HFFc6 (cell line): ENCODE measurements around the gene HBEGF. TPM values are rescaled to one million over a fixed set of nuclear protein-coding genes. Genes with fewer than 3 reads are reported as not detected.

Source experiments
- DNase-seq: peaks from one replicate; pipeline ENCODE4 v3.0.0-alpha.2; 2018
- H3K27ac Mint-ChIP-seq: 2 replicates; pipeline ENCODE4 v1.8.0; 2020; ENCODE audit warnings: mild to moderate bottlenecking, mixed read lengths
- H3K27me3 Mint-ChIP-seq: 2 replicates; pipeline ENCODE4 v1.8.0; 2021; ENCODE audit warnings: mild to moderate bottlenecking, moderate library complexity, mixed read lengths; ENCODE audit not compliant: insufficient read depth
- H3K36me3 Mint-ChIP-seq: 2 replicates; pipeline ENCODE4 v1.8.0; 2021; ENCODE audit warnings: low read depth, mixed read lengths
- H3K4me1 Mint-ChIP-seq: 2 replicates; pipeline ENCODE4 v1.8.0; 2020; ENCODE audit warnings: low read depth, mixed read lengths
- H3K4me3 Mint-ChIP-seq: 2 replicates; pipeline ENCODE4 v1.8.0; 2020; ENCODE audit warnings: mild to moderate bottlenecking, moderate library complexity, mixed read lengths
- H3K9me3 Mint-ChIP-seq: 2 replicates; pipeline ENCODE4 v1.8.0; 2020; ENCODE audit warnings: mild to moderate bottlenecking, mixed read lengths
- total RNA-seq, 6 experiments: library from RNA; stranded (reverse); fragmentation: NEBNext Ultra II Directional; extraction: Animal tissue kit (Norgen Biotek cat#: 25700); gene quantifications; 2 replicates in 1 of 6; 3 replicates in 5 of 6; pipeline ENCODE4 v1.2.3, GENCODE V29; 2021
- TF ChIP-seq, protein P1 (sequence below): fragments of 200-600 bp; sonication (generic); IDR thresholded peaks from 2 replicates; pipeline ENCODE4 v1.5.0; 2021; ENCODE audit warnings: antibody characterized with exemption, mild to moderate bottlenecking

HBEGF gene
- total RNA-seq, 6 experiments from 2014 or later: 5.6 to 10.2 (median 6.9) TPM

DNA sequence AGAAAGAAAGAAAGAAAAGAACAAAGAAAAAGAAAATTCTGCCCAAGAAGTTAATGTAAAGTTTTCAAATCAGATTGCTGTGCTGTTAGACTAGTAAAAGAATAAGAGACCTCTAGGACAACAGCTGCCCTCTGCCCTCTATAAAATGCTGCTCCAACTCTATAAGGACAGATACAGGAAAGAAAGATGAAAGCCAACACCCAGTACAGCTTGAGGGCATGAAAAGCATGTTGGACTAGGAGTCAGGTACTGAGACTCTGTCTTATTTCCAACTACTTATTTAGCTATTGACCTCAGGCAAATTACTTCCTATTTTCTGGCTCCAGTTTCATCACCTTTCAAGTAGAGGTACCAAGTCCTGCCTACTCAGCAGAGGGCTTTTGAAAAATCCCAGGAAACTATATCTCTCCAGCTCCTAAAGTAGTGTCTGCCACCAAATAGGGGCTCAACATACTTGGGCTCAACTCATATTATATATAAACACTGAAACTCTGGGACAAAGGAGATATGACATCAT, 5.7 kb downstream of the HBEGF start:
- no peak overlapping the region; the same call in 1 of the 2 replicates for H3K4me3 Mint-ChIP-seq
- TF ChIP-seq, protein P1, sequence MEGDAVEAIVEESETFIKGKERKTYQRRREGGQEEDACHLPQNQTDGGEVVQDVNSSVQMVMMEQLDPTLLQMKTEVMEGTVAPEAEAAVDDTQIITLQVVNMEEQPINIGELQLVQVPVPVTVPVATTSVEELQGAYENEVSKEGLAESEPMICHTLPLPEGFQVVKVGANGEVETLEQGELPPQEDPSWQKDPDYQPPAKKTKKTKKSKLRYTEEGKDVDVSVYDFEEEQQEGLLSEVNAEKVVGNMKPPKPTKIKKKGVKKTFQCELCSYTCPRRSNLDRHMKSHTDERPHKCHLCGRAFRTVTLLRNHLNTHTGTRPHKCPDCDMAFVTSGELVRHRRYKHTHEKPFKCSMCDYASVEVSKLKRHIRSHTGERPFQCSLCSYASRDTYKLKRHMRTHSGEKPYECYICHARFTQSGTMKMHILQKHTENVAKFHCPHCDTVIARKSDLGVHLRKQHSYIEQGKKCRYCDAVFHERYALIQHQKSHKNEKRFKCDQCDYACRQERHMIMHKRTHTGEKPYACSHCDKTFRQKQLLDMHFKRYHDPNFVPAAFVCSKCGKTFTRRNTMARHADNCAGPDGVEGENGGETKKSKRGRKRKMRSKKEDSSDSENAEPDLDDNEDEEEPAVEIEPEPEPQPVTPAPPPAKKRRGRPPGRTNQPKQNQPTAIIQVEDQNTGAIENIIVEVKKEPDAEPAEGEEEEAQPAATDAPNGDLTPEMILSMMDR: no peak
- no peak for DNase-seq
- no peak overlapping the region; the same call in 1 of the 2 replicates for H3K27ac Mint-ChIP-seq
- no peaks in the 10 kb centered on the region for H3K9me3 Mint-ChIP-seq
- H3K36me3 Mint-ChIP-seq: peaks cover 18% of the 10 kb centered on the region
- H3K4me1 Mint-ChIP-seq: peaks cover 68% of the 10 kb centered on the region
- peaks cover 2% of the 10 kb centered on the region; the same call in 1 of the 2 replicates for H3K27me3 Mint-ChIP-seq

DNA sequence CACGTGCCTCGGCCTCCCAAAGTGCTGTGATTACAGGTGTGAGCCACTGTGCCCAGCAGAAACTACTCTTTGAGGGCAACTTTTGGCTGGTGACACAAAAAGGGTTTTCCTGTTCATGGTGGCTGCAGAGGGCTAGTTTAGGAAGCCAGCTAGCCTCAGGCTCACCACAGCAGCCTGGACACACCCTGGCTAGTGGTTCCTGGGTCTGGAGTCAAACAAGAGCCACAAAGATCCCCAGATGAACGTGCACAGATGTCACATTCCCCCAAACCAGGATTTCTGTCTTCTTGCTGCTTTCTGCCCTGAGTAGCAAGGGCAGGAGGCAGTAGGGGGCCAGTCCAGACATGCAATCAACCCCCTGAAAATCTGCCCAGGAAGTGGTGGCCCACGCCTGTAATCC, 6.8 kb downstream of the HBEGF start:
- H3K4me1 Mint-ChIP-seq: peaks cover 58% of the 10 kb centered on the region
- TF ChIP-seq, protein P1: no peak
- H3K27ac Mint-ChIP-seq: no peak overlapping the region; the same call in 1 of the 2 replicates
- no peak overlapping the region for H3K4me3 Mint-ChIP-seq
- peaks cover 18% of the 10 kb centered on the region for H3K36me3 Mint-ChIP-seq
- H3K9me3 Mint-ChIP-seq: no peaks in the 10 kb centered on the region
- H3K27me3 Mint-ChIP-seq: peaks cover 2% of the 10 kb centered on the region; the same call in 1 of the 2 replicates
- DNase-seq: no peak

DNA sequence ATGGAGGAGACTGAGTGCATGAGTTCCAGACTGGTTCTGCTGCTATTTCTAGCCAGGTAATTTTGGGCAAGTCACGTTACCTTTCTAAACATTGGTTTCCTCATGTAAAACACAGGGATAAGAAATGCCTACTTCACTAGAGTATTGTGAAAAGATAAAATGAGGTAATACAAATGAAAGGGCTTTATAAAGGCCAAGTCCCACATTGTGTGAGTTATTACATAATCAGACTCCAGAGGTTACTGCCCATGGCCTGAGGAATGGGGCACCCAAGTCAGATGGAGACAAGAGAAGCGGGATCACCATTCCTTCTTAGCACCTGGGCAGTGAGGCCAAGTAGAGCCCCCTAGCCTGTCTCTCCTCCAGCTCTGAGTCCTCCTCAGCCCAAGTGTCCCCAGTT, 7.5 kb downstream of the HBEGF start:
- Mint-ChIP-seq H3K4me1 (peaks cover 51% of the 10 kb centered on the region), H3K9me3 (no peaks in the 10 kb centered on the region), H3K36me3 (peaks cover 15% of the 10 kb centered on the region), H3K27me3 (peaks cover 2% of the 10 kb centered on the region; the same call in 1 of the 2 replicates), H3K4me3 (no peak overlapping the region), H3K27ac (peak overlapping the region; percentile 45; the same call in 1 of the 2 replicates)
- TF ChIP-seq, protein P1: no peak
- no peak for DNase-seq

DNA sequence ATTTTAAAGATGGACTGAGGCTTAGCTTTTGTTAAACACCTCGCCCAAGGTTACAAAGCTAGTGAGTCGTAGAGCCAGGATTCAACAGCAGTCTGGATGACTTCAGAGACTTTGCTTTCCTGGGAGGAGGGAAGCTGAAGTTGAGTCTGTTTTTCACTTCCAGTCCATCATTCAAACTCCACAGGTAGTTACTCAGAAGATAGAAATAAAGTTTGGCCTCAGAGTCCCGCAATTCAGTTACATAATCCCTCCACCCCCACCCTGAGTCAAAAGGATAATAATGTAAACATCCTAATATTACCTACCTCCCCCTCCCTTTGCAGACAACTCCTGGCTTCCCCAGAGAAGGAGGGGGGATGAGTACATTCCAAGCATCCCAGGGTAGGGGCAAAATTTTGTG, 8.1 kb downstream of the HBEGF start:
- Mint-ChIP-seq H3K36me3 (peaks cover 20% of the 10 kb centered on the region), H3K4me1 (peaks cover 46% of the 10 kb centered on the region), H3K27me3 (peaks cover 2% of the 10 kb centered on the region; the same call in 1 of the 2 replicates), H3K4me3 (no peak overlapping the region), H3K9me3 (no peaks in the 10 kb centered on the region), H3K27ac (peak overlapping the region; percentile 45)
- TF ChIP-seq, protein P1: no peak
- DNase-seq: no peak

DNA sequence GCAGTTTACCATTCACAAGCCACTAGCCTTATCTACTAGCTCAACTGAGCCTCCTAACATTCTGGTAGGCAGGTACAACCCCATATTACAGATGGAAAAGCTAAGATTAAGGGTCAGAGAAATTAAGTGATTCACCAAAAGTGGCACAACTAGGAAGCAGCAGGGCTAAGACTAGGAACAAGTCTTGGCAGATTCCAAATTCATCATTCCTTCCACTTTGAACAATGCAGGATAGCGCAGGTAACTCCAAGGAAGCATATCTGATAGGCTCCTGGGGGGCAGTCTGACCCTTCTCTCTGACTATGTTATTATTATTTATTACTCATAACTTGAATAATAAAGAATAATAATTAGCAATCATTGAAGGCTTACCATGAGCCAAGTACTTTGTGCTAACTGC, 8.5 kb downstream of the HBEGF start:
- Mint-ChIP-seq H3K9me3 (no peaks in the 10 kb centered on the region), H3K36me3 (peaks cover 20% of the 10 kb centered on the region), H3K27me3 (peaks cover 2% of the 10 kb centered on the region; the same call in 1 of the 2 replicates), H3K4me3 (no peak overlapping the region), H3K4me1 (peaks cover 41% of the 10 kb centered on the region), H3K27ac (no peak overlapping the region)
- TF ChIP-seq, protein P1: no peak
- DNase-seq: no peak
